Measurements from ENCODE around the gene LTBR. TPM values are rescaled to one million over a fixed set of nuclear protein-coding genes. Genes with fewer than 3 reads are reported as not detected.
"Not testable (repeated sequence)": the region's sequence is repeated elsewhere in the genome, so short reads cannot be mapped to it uniquely, and the experiment has no call there.

The LTBR gene
- total RNA-seq, 2 donors from 2014 or later, result 120 to 129 TPM

- intact Hi-C loops (cut with DNase I, micrococcal nuclease), result no loop called here
- peak; percentile 88 for ATAC-seq
- DNase-seq, result no peak
These were observed 16.1 kb downstream of the LTBR start for GRCh38 chr12:6399884-6400644.

- ATAC-seq (no peak), DNase-seq (no peak)
- intact Hi-C loops (cut with DNase I, micrococcal nuclease), result no loop called here
These were observed 20.4 kb downstream of the LTBR start for GRCh38 chr12:6404390-6404789.

- ATAC-seq, result no peak
- intact Hi-C loops (cut with DNase I, micrococcal nuclease), result no loop called here
These were observed 22.0 kb downstream of the LTBR start for GRCh38 chr12:6405963-6406362.

GRCh38 chr12:6407236-6407954, 23.4 kb downstream of the LTBR start:
- ATAC-seq (no peak), DNase-seq (no peak)
- intact Hi-C loops (cut with DNase I, micrococcal nuclease), result no loop called here

More at GRCh38 chr12:6405963-6406362, 22.0 kb downstream of the LTBR start:
- no peak for DNase-seq

- ATAC-seq, result no peak
- DNase-seq, result no peak
- intact Hi-C loops (cut with DNase I, micrococcal nuclease), result no loop called here
These were observed 32.6 kb downstream of the LTBR start for GRCh38 chr12:6416596-6416995.

GRCh38 chr12:6418796-6419195, 34.8 kb downstream of the LTBR start:
- DNase-seq (no peak), ATAC-seq (no peak)
- intact Hi-C loops (cut with DNase I, micrococcal nuclease), result no loop called here

- intact Hi-C loops (cut with DNase I, micrococcal nuclease), result loop anchor here in 1 of 2 donors (10.0 kb wide), 1 partner anchor 114 kb away; the partner anchor contains the start of gene GAPDH
- DNase-seq (no peak), ATAC-seq (no peak)
These were observed 36.4 kb downstream of the LTBR start for GRCh38 chr12:6420364-6420763.

GRCh38 chr12:6423267-6424007, 39.5 kb downstream of the LTBR start:
- peak; percentile 80 to 85 for DNase-seq
- intact Hi-C loops (cut with DNase I, micrococcal nuclease), result loop anchor here in 1 of 2 donors (2.0 to 10.0 kb wide), 2 partner anchors 43 to 111 kb away; partner anchors contain the start of gene GAPDH
- ATAC-seq, result peak; percentile 98

- intact Hi-C loops (cut with DNase I, micrococcal nuclease), result loop anchor here in 1 of 2 donors (10.0 kb wide), 1 partner anchor 111 kb away; the partner anchor contains the start of gene GAPDH
- ATAC-seq (no peak), DNase-seq (no peak)
These were observed 40.0 kb downstream of the LTBR start for GRCh38 chr12:6424008-6424347.

GRCh38 chr12:6424866-6425265, 40.9 kb downstream of the LTBR start:
- DNase-seq, result no peak
- intact Hi-C loops (cut with DNase I, micrococcal nuclease), result loop anchor here in 1 of 2 donors (10.0 kb wide), 1 partner anchor 110 kb away; the partner anchor contains the start of gene GAPDH
- ATAC-seq, result no peak

- intact Hi-C loops (cut with DNase I, micrococcal nuclease), result loop anchor here in 1 of 2 donors (10.0 kb wide), 1 partner anchor 109 kb away; the partner anchor contains the start of gene GAPDH
- no peak for ATAC-seq
- DNase-seq, result no peak
These were observed 41.9 kb downstream of the LTBR start for GRCh38 chr12:6425590-6426531.

GRCh38 chr12:6426882-6427671, 43.1 kb downstream of the LTBR start:
- intact Hi-C loops (cut with DNase I, micrococcal nuclease), result loop anchor here in 1 of 2 donors (10.0 kb wide), 1 partner anchor 108 kb away; the partner anchor contains the start of gene GAPDH
- ATAC-seq (no peak), DNase-seq (peak in 1 of 2 donors; percentile 49)

- ATAC-seq, DNase-seq: not testable (repeated sequence)
- intact Hi-C loops (cut with DNase I, micrococcal nuclease), result loop anchor here in 1 of 2 donors (10.0 kb wide), 1 partner anchor 107 kb away; the partner anchor contains the start of gene GAPDH
These were observed 43.8 kb downstream of the LTBR start for GRCh38 chr12:6427796-6428195.

GRCh38 chr12:6428326-6428725, 44.4 kb downstream of the LTBR start:
- no peak for DNase-seq
- ATAC-seq, result no peak
- intact Hi-C loops (cut with DNase I, micrococcal nuclease), result loop anchor here in 1 of 2 donors (10.0 kb wide), 1 partner anchor 106 kb away; the partner anchor contains the start of gene GAPDH

GRCh38 chr12:6430124-6430989, 46.4 kb downstream of the LTBR start:
- ATAC-seq (peak; percentile 89), DNase-seq (peak; percentile 80 to 87)
- intact Hi-C loops (cut with DNase I, micrococcal nuclease), result no loop called here

GRCh38 chr12:6432991-6433390, 49.0 kb downstream of the LTBR start:
- intact Hi-C loops (cut with DNase I, micrococcal nuclease), result no loop called here
- DNase-seq (no peak), ATAC-seq (no peak)

Measured in left colon (tissue), 2 donors.